Left renal cortex interstitium (tissue), 4 donors: ENCODE data around the gene MNT. TPM values are rescaled to one million over a fixed set of nuclear protein-coding genes. Genes with fewer than 3 reads are reported as not detected.

ENCODE experiments used
- DNase-seq, 4 donors: peaks; one replicate each; pipeline ENCODE4 v3.0.0-alpha.2; 2013; ENCODE audit warnings: low read depth in 4 of 4, low spot score in 2 of 4, missing footprints in 1 of 4
- polyA plus RNA-seq, 4 donors: library from polyadenylated mRNA; unstranded; fragments of 120-200 nt; gene quantifications; one replicate each; pipeline ENCODE4 v1.2.1, GENCODE V29; 2013; ENCODE audit not compliant: insufficient read length in 4 of 4

MNT gene
- polyA plus RNA-seq, 4 donors = 11.3 to 23.0 (median 17.4) TPM

GRCh38 chr17:2396568-2397246 is 4.2 kb downstream of the MNT start:
- DNase-seq = peak in 2 of 4 donors; percentile 85 to 89

- DNase-seq = no peak
Observed at GRCh38 chr17:2396192-2396567, 4.7 kb downstream of the MNT start.

- DNase-seq = no peak
Observed at GRCh38 chr17:2395258-2396181, 5.3 kb downstream of the MNT start.

- DNase-seq = no peak
Observed at GRCh38 chr17:2394775-2395201, 6.1 kb downstream of the MNT start.

- no peak for DNase-seq
Observed at GRCh38 chr17:2393954-2394749, 6.7 kb downstream of the MNT start.

GRCh38 chr17:2393174-2393953 is 7.5 kb downstream of the MNT start:
- DNase-seq = peak in 2 of 4 donors; percentile 72 to 73

- DNase-seq = peak in 2 of 4 donors; percentile 79 to 90
Observed at GRCh38 chr17:2392252-2393173, 8.3 kb downstream of the MNT start.

GRCh38 chr17:2391597-2392251 is 9.1 kb downstream of the MNT start:
- DNase-seq = no peak

GRCh38 chr17:2390199-2390836 is 10.5 kb downstream of the MNT start:
- DNase-seq = no peak

- no peak for DNase-seq
Observed at GRCh38 chr17:2388683-2389055, 12.2 kb downstream of the MNT start.

GRCh38 chr17:2388020-2388682 is 12.7 kb downstream of the MNT start:
- DNase-seq = no peak

GRCh38 chr17:2387086-2388019 is 13.5 kb downstream of the MNT start:
- no peak for DNase-seq

GRCh38 chr17:2386400-2387085 is 14.3 kb downstream of the MNT start:
- peak in 1 of 4 donors; percentile 80 for DNase-seq

- DNase-seq = no peak
Observed at GRCh38 chr17:2385240-2386210, 15.3 kb downstream of the MNT start.
